Neural cell (in vitro differentiated cells): ENCODE data around the gene GEMIN2.

Source experiments
- CTCF ChIP-seq: fragments of 450-650 bp; IDR thresholded peaks from 2 replicates; pipeline ENCODE4 v1.5.1; 2014; ENCODE audit warnings: antibody characterized with exemption, mild to moderate bottlenecking, moderate library complexity; ENCODE audit not compliant: poor library complexity, severe bottlenecking
- EP300 ChIP-seq: fragments of 450-650 bp; conservative IDR thresholded peaks from 2 replicates; pipeline ENCODE4 v1.6.1; 2014; ENCODE audit warnings: antibody characterized with exemption, mild to moderate bottlenecking, moderate library complexity; ENCODE audit not compliant: poor library complexity, severe bottlenecking
- EZH2 ChIP-seq: fragments of 200-600, 300-800 bp; shearing (Covaris generic), sonication (generic); IDR thresholded peaks from 2 replicates; pipeline ENCODE4 v1.6.1; 2014; ENCODE audit warnings: antibody characterized with exemption, low read length, borderline replicate concordance, mild to moderate bottlenecking; ENCODE audit not compliant: insufficient read depth, poor library complexity, severe bottlenecking
- POLR2AphosphoS5 ChIP-seq: IDR thresholded peaks from 2 replicates; pipeline ENCODE4 v1.6.1; 2012
- SMC3 ChIP-seq: fragments of 450-650 bp; conservative IDR thresholded peaks from 2 replicates; pipeline ENCODE4 v1.6.1; 2014; ENCODE audit warnings: antibody characterized with exemption, mild to moderate bottlenecking, moderate library complexity; ENCODE audit not compliant: poor library complexity

- TF ChIP-seq CTCF = no peak
- TF ChIP-seq SMC3 = no peak
- TF ChIP-seq EP300 = no peak
- TF ChIP-seq EZH2 = no peak
- TF ChIP-seq POLR2AphosphoS5 = no peak
These were observed 40.6 kb downstream of the GEMIN2 start for GRCh38 chr14:39154594-39155189.
